AG04450 (cell line): ENCODE results near the gene RAB36. TPM values are rescaled to one million over a fixed set of nuclear protein-coding genes. Genes with fewer than 3 reads are reported as not detected.

Source experiments
- CTCF ChIA-PET: fragments of 300-600, 350-600 bp; formaldehyde crosslinking; extraction: SDS; loops from one replicate; lab custom pipeline; 2022; ENCODE audit warnings: antibody characterized with exemption, inconsistent platforms; lab: Charles Lee
- POLR2A ChIA-PET: fragments of 350-600 bp; formaldehyde crosslinking; extraction: SDS; loops from one replicate; lab custom pipeline; 2021; ENCODE audit warnings: antibody characterized with exemption, inconsistent platforms; lab: Yijun Ruan, JAX
- DNase-seq: peaks from one replicate; pipeline ENCODE4 v3.0.0-alpha.2; 2011; ENCODE audit warnings: low read depth, low spot score
- H3K27ac ChIP-seq: one replicate; pipeline ENCODE4 v1.5.1; 2012; ENCODE audit warnings: low read depth, low read length, control low read depth
- H3K27me3 ChIP-seq: one replicate; pipeline ENCODE4 v1.6.0; 2012; ENCODE audit warnings: low read length; ENCODE audit not compliant: control insufficient read depth, insufficient read depth
- H3K4me3 ChIP-seq: 2 replicates; pipeline ENCODE4 v1.5.1; 2011; ENCODE audit warnings: mild to moderate bottlenecking, low read depth, low read length, control low read depth
- H3K9me3 ChIP-seq: 2 replicates; pipeline ENCODE4 v1.5.1; 2012; ENCODE audit warnings: low read length; ENCODE audit not compliant: control insufficient read depth, insufficient read depth
- CTCF ChIP-seq: IDR thresholded peaks from 2 replicates; pipeline ENCODE4 v1.5.1; 2011; ENCODE audit warnings: low read depth, low read length, control low read depth, inconsistent platforms
- polyA plus RNA-seq: library from polyadenylated mRNA; depleted of rRNA; stranded (reverse); fragments of >200 nt; gene quantifications from 2 replicates; pipeline ENCODE4 v1.2.3, GENCODE V29; 2011

Gene RAB36
- polyA plus RNA-seq, 1 experiment: 2.6 TPM

DNA sequence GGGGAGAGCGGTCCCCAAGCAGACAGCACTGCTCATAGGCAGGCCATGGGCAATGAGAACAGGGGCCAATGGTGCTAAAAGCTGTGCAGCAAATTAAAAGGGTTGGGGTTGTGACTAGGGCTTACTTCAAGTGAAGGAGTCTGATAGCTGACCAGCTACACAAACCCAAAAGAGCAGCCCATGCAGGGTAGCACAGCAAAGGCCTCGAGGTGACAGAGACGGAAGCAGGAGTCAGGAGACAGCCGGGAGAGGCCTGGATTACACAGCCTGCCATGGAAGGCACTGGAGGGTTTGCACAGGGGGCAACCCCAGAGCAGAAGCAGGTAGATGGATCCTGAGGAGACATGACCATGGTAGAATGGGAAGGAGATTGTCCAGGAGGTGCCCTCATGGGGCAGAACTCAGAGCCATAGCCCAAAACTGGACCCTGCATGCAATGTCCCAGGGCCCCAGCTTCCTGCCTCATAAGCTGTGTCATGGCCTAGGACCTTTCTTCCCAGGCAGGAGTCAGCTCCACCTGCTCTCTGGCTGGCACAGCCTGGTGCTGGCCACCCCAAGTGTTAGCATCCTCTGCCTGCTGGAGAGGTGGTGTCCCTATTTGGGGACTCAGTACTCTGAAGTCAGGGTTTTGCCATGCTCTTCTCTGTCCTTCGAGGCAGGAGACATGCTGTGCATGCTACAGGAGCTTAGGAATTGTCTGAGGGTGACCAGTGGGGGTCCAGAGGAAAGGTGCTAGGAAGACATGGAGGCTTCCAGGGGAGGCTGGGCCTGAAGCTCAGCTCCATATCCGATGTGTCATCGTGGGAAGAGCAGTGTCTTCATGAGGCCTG is 36.8 kb upstream of the RAB36 start:
- H3K27me3 ChIP-seq: peaks cover 5% of the 10 kb centered on the region
- ChIA-PET CTCF (interaction anchor here (2.2 kb wide), 1 partner anchor 149 kb away, joined by 5 read pairs; no protein-coding TSS in a partner anchor), POLR2A (no interaction called here)
- H3K4me3 ChIP-seq: no peak overlapping the region
- TF ChIP-seq CTCF: no peak
- H3K9me3 ChIP-seq: no peaks in the 10 kb centered on the region
- no peak overlapping the region for H3K27ac ChIP-seq
- DNase-seq: no peak

DNA sequence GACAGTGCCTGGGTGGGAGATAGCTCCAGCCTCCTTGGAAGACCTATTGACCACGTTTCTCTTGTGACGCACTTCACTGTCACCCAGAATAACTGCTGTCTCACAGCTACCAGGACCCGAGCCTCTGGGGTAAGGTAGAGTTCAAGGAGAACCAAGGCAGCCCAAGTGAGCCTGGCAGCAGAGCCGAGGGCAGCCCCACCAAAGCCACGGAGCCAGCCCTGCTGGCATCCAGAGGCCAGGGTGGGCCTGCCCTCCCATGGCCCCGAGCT is 36.3 kb upstream of the RAB36 start:
- POLR2A ChIA-PET: no interaction called here
- no peak for DNase-seq
- Histone ChIP-seq H3K9me3 (no peaks in the 10 kb centered on the region), H3K27ac (no peak overlapping the region), H3K27me3 (peaks cover 5% of the 10 kb centered on the region), H3K4me3 (no peak overlapping the region)
- CTCF ChIA-PET: interaction anchor here (2.2 kb wide), 1 partner anchor 150 kb away, joined by 5 read pairs; no protein-coding TSS in a partner anchor
- TF ChIP-seq CTCF: no peak

- Histone ChIP-seq H3K27me3 (peaks cover 5% of the 10 kb centered on the region), H3K4me3 (no peak overlapping the region), H3K9me3 (no peaks in the 10 kb centered on the region), H3K27ac (no peak overlapping the region)
- no peak for TF ChIP-seq CTCF
- ChIA-PET POLR2A (no interaction called here), CTCF (interaction anchor here (2.2 kb wide), 1 partner anchor 150 kb away, joined by 5 read pairs; no protein-coding TSS in a partner anchor)
- DNase-seq: no peak
Observed at GRCh38 chr22:23109441-23109978, 35.8 kb upstream of the RAB36 start.

GRCh38 chr22:23110190-23110921 is 34.9 kb upstream of the RAB36 start:
- CTCF ChIA-PET: interaction anchor here (0.6 kb wide), 1 partner anchor 41 kb away, joined by 3 read pairs; no protein-coding TSS in a partner anchor
- DNase-seq: no peak
- POLR2A ChIA-PET: no interaction called here

More at GRCh38 chr22:23110190-23110921, 34.9 kb upstream of the RAB36 start:
- Histone ChIP-seq H3K4me3 (no peak overlapping the region), H3K27me3 (peaks cover 4% of the 10 kb centered on the region), H3K27ac (no peak overlapping the region), H3K9me3 (no peaks in the 10 kb centered on the region)
- no peak for TF ChIP-seq CTCF
